PC-9 (cell line): Measurements from ENCODE around the gene STXBP5L.

Source experiments
- CTCF ChIP-seq: fragments of 200-600 bp; sonication (generic); conservative IDR thresholded peaks from 2 replicates; pipeline ENCODE4 v1.6.1; 2017; ENCODE audit warnings: mixed run types, antibody characterized with exemption, mild to moderate bottlenecking, moderate library complexity
- EZH2 ChIP-seq: fragments of 200-600 bp; sonication (generic); IDR thresholded peaks from 2 replicates; pipeline ENCODE4 v1.8.0; 2017; ENCODE audit warnings: antibody characterized with exemption, low read depth

- TF ChIP-seq EZH2, result no peak
- TF ChIP-seq CTCF, result no peak
Observed at GRCh38 chr3:120875507-120875906, 32.5 kb upstream of the STXBP5L start.
